Spleen (tissue), 11 donors: ENCODE results near the gene TACC3. TPM values are rescaled to one million over a fixed set of nuclear protein-coding genes. Genes with fewer than 3 reads are reported as not detected.

Experiments
- DNase-seq: peaks from one replicate; pipeline ENCODE4 v3.0.0-alpha.2; 2020
- H3K27ac ChIP-seq, 8 donors: fragments of 200-600 bp; sonication (generic) in 7 of 8; 1 replicate in 4 of 8; 2 replicates in 4 of 8; pipeline versions ENCODE4 v1.5.0 to v1.8.0; 2016 to 2021; ENCODE audit warnings: inconsistent platforms in 4 of 8, mild to moderate bottlenecking in 4 of 8, moderate library complexity in 1 of 8
- H3K27me3 ChIP-seq, 7 donors: fragments of 200-600 bp; sonication (generic) in 6 of 7; replicated peaks in 1 of 7; 1 replicate in 4 of 7; 2 replicates in 3 of 7; pipeline versions ENCODE4 v1.5.0 to v1.8.0; 2016 to 2021; ENCODE audit warnings: inconsistent platforms in 3 of 7, mild to moderate bottlenecking in 1 of 7
- H3K36me3 ChIP-seq, 6 donors: fragments of 200-600 bp; sonication (generic) in 5 of 6; 1 replicate in 4 of 6; 2 replicates in 2 of 6; pipeline versions ENCODE4 v1.5.0 to v1.8.0; 2016 to 2021; ENCODE audit warnings: inconsistent platforms in 2 of 6
- H3K4me1 ChIP-seq, 6 donors: fragments of 200-600 bp; sonication (generic) in 5 of 6; 1 replicate in 3 of 6; 2 replicates in 3 of 6; pipeline versions ENCODE4 v1.5.0 to v1.8.0; 2016 to 2021; ENCODE audit warnings: inconsistent platforms in 3 of 6
- H3K4me3 ChIP-seq, 8 donors: fragments of 200-600 bp; sonication (generic) in 7 of 8; 1 replicate in 4 of 8; 2 replicates in 4 of 8; pipeline versions ENCODE4 v1.5.0 to v1.8.0; 2016 to 2021; ENCODE audit warnings: inconsistent platforms in 4 of 8, mild to moderate bottlenecking in 4 of 8, moderate library complexity in 2 of 8
- H3K9me3 ChIP-seq, 8 donors: fragments of 200-600 bp; sonication (generic) in 7 of 8; 1 replicate in 4 of 8; 2 replicates in 4 of 8; pipeline versions ENCODE4 v1.5.0 to v1.8.0; 2016 to 2021; ENCODE audit warnings: inconsistent platforms in 4 of 8
- CTCF ChIP-seq, 11 experiments: fragments of 200-600 bp in 7 of 11; fragments of 450-650 bp in 4 of 11; sonication (generic) in 4 of 11; IDR thresholded peaks in 8 of 11; conservative IDR thresholded peaks in 3 of 11; 1 replicate in 7 of 11; 2 replicates in 4 of 11; pipeline versions ENCODE4 v1.4.0 to v1.8.0; 2016 to 2021; ENCODE audit warnings: antibody characterized with exemption in 11 of 11, inconsistent platforms in 4 of 11, mild to moderate bottlenecking in 1 of 11
- POLR2A ChIP-seq, 3 donors: fragments of 450-650 bp; IDR thresholded peaks; one replicate each; pipeline ENCODE4 v1.5.1; 2017; ENCODE audit warnings: antibody characterized with exemption in 3 of 3, mild to moderate bottlenecking in 1 of 3
- POLR2AphosphoS5 ChIP-seq, 3 donors: sonication (generic); formaldehyde crosslinking; IDR thresholded peaks; one replicate each; pipeline ENCODE4 v1.5.1; 2017; ENCODE audit warnings: antibody characterized with exemption in 3 of 3
- WGBS, 5 donors: extraction: QIAGEN DNeasy Blood & Tissue Kit in 3 of 5; methylation state at CpG; one replicate each; pipeline versions ENCODE4 v1.1.5 to v1.1.7; 2013 to 2018; 5-methylcytosine and 5-hydroxymethylcytosine counted together
- intact Hi-C: fragments of 100-400 bp; cut with DNase I; formaldehyde crosslinking; loops from one replicate; pipeline ENCODE4 v1.15.0; 2023; ENCODE audit warnings: low total_unique reads
- polyA plus RNA-seq, 3 donors: library from polyadenylated mRNA; stranded (reverse); fragments of 200-250 nt; gene quantifications; one replicate each; pipeline ENCODE4 v1.2.1, GENCODE V29; 2013
- total RNA-seq, 7 donors: library from RNA; depleted of rRNA in 3 of 7; stranded (reverse); fragments of >200 nt in 3 of 7; fragmentation: NEBNext Ultra II Directional in 4 of 7; extraction: Animal tissue kit (Norgen Biotek cat#: 25700) in 4 of 7; gene quantifications; one replicate each; pipeline versions ENCODE4 v1.1.0 to v1.2.1, GENCODE V29; 2016 to 2021
- donor health status: healthy with polysubstance abuse.
- donor health status: DM: no; HTN: no; CAD: no; lungs with moderate emphysema.
- donor health status: DM: no; HTN: no; CAD: no.
- donor health status: Bipolar disorder and iron deficiency.
- donor health status: healthy.
- donor health status: DM: no; HTN: no; CAD: no.
- donor health status: DM: yes; HTN: yes; CAD: no.

The TACC3 gene
- total and polyA plus RNA-seq, 10 donors: 33.3 to 84.4 (median 53.4) TPM

- DNase-seq: peak; percentile 99
- H3K4me1 ChIP-seq: peaks cover 8 to 25% (median 18%) of the 10 kb centered on the region in 6 donors
- H3K27me3 ChIP-seq: no peaks in the 10 kb centered on the region
- no peaks in the 10 kb centered on the region for H3K9me3 ChIP-seq
- peaks cover 0 to 3% (median 0%) of the 10 kb centered on the region in 6 donors for H3K36me3 ChIP-seq
- peak overlapping the region; percentile 28 to 92 (median 64) for H3K4me3 ChIP-seq
- WGBS, 5 donors: 29 to 91% (median 31%) methylated on average over 14 to 66 of the region's 66 CpGs
- TF ChIP-seq POLR2A (IDR thresholded peaks at IDR 0.05) (no peak), POLR2AphosphoS5 (IDR thresholded peaks at IDR 0.05) (peak in 2 of 3 donors; percentile 31 to 58)
- intact Hi-C loops: no loop called here
- H3K27ac ChIP-seq: peak overlapping the region in 6 of 8 donors; percentile 55 to 85 (median 62)
These were observed 36.7 kb upstream of the TACC3 start for GRCh38 chr4:1684506-1685234.

- Histone ChIP-seq H3K27ac (peak overlapping the region in 1 of 8 donors; percentile 85), H3K36me3 (peaks cover 0 to 10% (median 2%) of the 10 kb centered on the region in 6 donors), H3K27me3 (no peaks in the 10 kb centered on the region), H3K4me1 (peaks cover 8 to 25% (median 18%) of the 10 kb centered on the region in 6 donors), H3K4me3 (peak overlapping the region in 3 of 8 donors; percentile 77 to 92 (median 82)), H3K9me3 (no peaks in the 10 kb centered on the region)
- 83 to 94% (median 89%) methylated on average over 12 to 23 of the region's 23 CpGs for WGBS, 5 donors
- peak; percentile 84 for DNase-seq
- TF ChIP-seq POLR2AphosphoS5 (IDR thresholded peaks at IDR 0.05) (no peak), POLR2A (IDR thresholded peaks at IDR 0.05) (no peak), CTCF (IDR thresholded peaks at IDR 0.05 in 8 of 11, conservative IDR thresholded peaks at IDR 0.05 in 3 of 11) (no peak)
- intact Hi-C loops: no loop called here
These were observed 35.8 kb upstream of the TACC3 start for GRCh38 chr4:1685235-1686150.

GRCh38 chr4:1686440-1687036 is 34.8 kb upstream of the TACC3 start:
- Histone ChIP-seq H3K27me3 (no peaks in the 10 kb centered on the region), H3K4me1 (peaks cover 8 to 25% (median 18%) of the 10 kb centered on the region in 6 donors), H3K36me3 (peaks cover 0 to 20% (median 11%) of the 10 kb centered on the region in 6 donors), H3K4me3 (no peak overlapping the region), H3K9me3 (no peaks in the 10 kb centered on the region), H3K27ac (no peak overlapping the region)
- no peak for DNase-seq
- intact Hi-C loops: no loop called here
- TF ChIP-seq CTCF (IDR thresholded peaks at IDR 0.05 in 8 of 11, conservative IDR thresholded peaks at IDR 0.05 in 3 of 11) (no peak), POLR2AphosphoS5 (IDR thresholded peaks at IDR 0.05) (peak in 1 of 3 donors; percentile 24), POLR2A (IDR thresholded peaks at IDR 0.05) (no peak)
- 69 to 80% (median 77%) methylated on average over 3 to 7 of the region's 7 CpGs for WGBS, 5 donors

GRCh38 chr4:1690698-1691097 is 30.6 kb upstream of the TACC3 start:
- no peak for DNase-seq
- peaks cover 0 to 62% (median 48%) of the 10 kb centered on the region in 6 donors for H3K36me3 ChIP-seq
- intact Hi-C loops: loop anchor here (5.0 kb wide), 1 partner anchor 37 kb away; no protein-coding TSS in a partner anchor

More at GRCh38 chr4:1690698-1691097, 30.6 kb upstream of the TACC3 start:
- WGBS, 5 donors: 87 to 100% (median 91%) methylated on average over 3 of the region's 3 CpGs
- no peak for TF ChIP-seq POLR2AphosphoS5 (IDR thresholded peaks at IDR 0.05)
- no peak for TF ChIP-seq POLR2A (IDR thresholded peaks at IDR 0.05)
- TF ChIP-seq CTCF (IDR thresholded peaks at IDR 0.05 in 8 of 11, conservative IDR thresholded peaks at IDR 0.05 in 3 of 11): no peak
- H3K4me3 ChIP-seq: no peak overlapping the region
- no peaks in the 10 kb centered on the region for H3K9me3 ChIP-seq
- no peaks in the 10 kb centered on the region for H3K27me3 ChIP-seq
- peaks cover 0 to 11% (median 8%) of the 10 kb centered on the region in 6 donors for H3K4me1 ChIP-seq
- no peak overlapping the region for H3K27ac ChIP-seq
